Gastroesophageal sphincter (tissue), 4 donors: ENCODE data around the gene NR2C2. TPM values are rescaled to one million over a fixed set of nuclear protein-coding genes. Genes with fewer than 3 reads are reported as not detected.
A peak's percentile ranks its signal among the peaks of the same experiment; 100 is the strongest.

Experiments
- ATAC-seq: fragments of 150-250 bp; one replicate; pipeline ENCODE4 v1.9.1; 2016; ENCODE audit warnings: mild to moderate bottlenecking, moderate library complexity
- H3K27ac ChIP-seq, 4 donors: fragments of 200-600 bp; sonication (generic) in 3 of 4; 1 replicate in 3 of 4; 2 replicates in 1 of 4; pipeline ENCODE4 v1.5.1; 2016 to 2019
- H3K27me3 ChIP-seq: fragments of 200-600 bp; sonication (generic); one replicate; pipeline ENCODE4 v1.5.1; 2019
- H3K36me3 ChIP-seq, 2 donors: fragments of 200-600 bp; sonication (generic); one replicate each; pipeline ENCODE4 v1.5.1; 2019; ENCODE audit warnings: control low read depth in 1 of 2
- H3K4me1 ChIP-seq, 3 donors: fragments of 200-600 bp; sonication (generic); 1 replicate in 2 of 3; 2 replicates in 1 of 3; pipeline ENCODE4 v1.5.1; 2016 to 2019; ENCODE audit warnings: control low read depth in 2 of 3
- H3K4me3 ChIP-seq, 2 donors: fragments of 200-600 bp; sonication (generic); one replicate each; pipeline ENCODE4 v1.5.1; 2019; ENCODE audit warnings: mild to moderate bottlenecking in 1 of 2, moderate library complexity in 1 of 2
- H3K9me3 ChIP-seq, 3 donors: fragments of 200-600 bp; sonication (generic); one replicate each; pipeline ENCODE4 v1.5.1; 2017 to 2019; ENCODE audit warnings: control low read depth in 2 of 3
- CTCF ChIP-seq, 4 experiments: fragments of 200-600 bp in 2 of 4; fragments of 450-650 bp in 2 of 4; sonication (generic) in 1 of 4; IDR thresholded peaks; one replicate each; pipeline ENCODE4 v1.5.1; 2017 to 2019; ENCODE audit warnings: antibody characterized with exemption in 4 of 4, mild to moderate bottlenecking in 2 of 4, moderate library complexity in 2 of 4
- EP300 ChIP-seq: sonication (generic); formaldehyde crosslinking; IDR thresholded peaks from one replicate; pipeline ENCODE4 v1.6.1; 2017; ENCODE audit warnings: antibody characterized with exemption, mild to moderate bottlenecking
- POLR2A ChIP-seq, 2 donors: fragments of 450-650 bp; IDR thresholded peaks; one replicate each; pipeline ENCODE4 v1.6.1; 2017; ENCODE audit warnings: antibody characterized with exemption in 2 of 2, mild to moderate bottlenecking in 2 of 2, moderate library complexity in 1 of 2
- POLR2AphosphoS5 ChIP-seq: sonication (generic); formaldehyde crosslinking; IDR thresholded peaks from one replicate; pipeline ENCODE4 v1.6.1; 2017; ENCODE audit warnings: antibody characterized with exemption
- WGBS, 2 donors: methylation state at CpG; one replicate each; pipeline ENCODE4 v1.1.5; 2018; ENCODE audit warnings: low coverage in 1 of 2; 5-methylcytosine and 5-hydroxymethylcytosine counted together
- total RNA-seq, 4 donors: library from RNA; depleted of rRNA; stranded (reverse); fragments of >200 nt; gene quantifications; one replicate each; pipeline ENCODE4 v1.1.0, GENCODE V29; 2016

Gene NR2C2
- total RNA-seq, 4 donors from 2014 or later: 35.8 to 56.2 (median 40.7) TPM

GRCh38 chr3:15049584-15049983 lies 102.2 kb downstream of the NR2C2 start:
- peaks cover 0 to under 1% (median 0%) of the 10 kb centered on the region in 3 donors for H3K4me1 ChIP-seq
- ATAC-seq: no peak
- WGBS, 2 donors: 60 to 80% methylated on average over 1 of the region's 2 CpGs
- H3K9me3 ChIP-seq: no peaks in the 10 kb centered on the region
- TF ChIP-seq POLR2A (IDR thresholded peaks at IDR 0.05): no peak
- no peak for TF ChIP-seq POLR2AphosphoS5
- no peak for TF ChIP-seq CTCF (IDR thresholded peaks at IDR 0.05)
- no peak for TF ChIP-seq EP300
- no peaks in the 10 kb centered on the region for H3K27me3 ChIP-seq
- peaks cover 0 to 89% of the 10 kb centered on the region in 2 donors for H3K36me3 ChIP-seq
- no peak overlapping the region for H3K27ac ChIP-seq
- no peak overlapping the region for H3K4me3 ChIP-seq

GRCh38 chr3:15050405-15051092 lies 103.2 kb downstream of the NR2C2 start:
- Histone ChIP-seq H3K4me1 (no peaks in the 10 kb centered on the region), H3K9me3 (no peaks in the 10 kb centered on the region), H3K27ac (no peak overlapping the region), H3K36me3 (peaks cover 0 to 79% of the 10 kb centered on the region in 2 donors), H3K27me3 (no peaks in the 10 kb centered on the region), H3K4me3 (no peak overlapping the region)
- TF ChIP-seq CTCF (IDR thresholded peaks at IDR 0.05) (no peak), EP300 (no peak)
- no peak for ATAC-seq
- 80 to 86% methylated on average over 1 to 2 of the region's 3 CpGs for WGBS, 2 donors

- peak; percentile 25 for ATAC-seq
- no peak for TF ChIP-seq EP300
- peak in 2 of 4 experiments; percentile 28 to 47 for TF ChIP-seq CTCF (IDR thresholded peaks at IDR 0.05)
- no peak overlapping the region for H3K27ac ChIP-seq
- whole genome bisulfite sequencing, 2 donors: no CpG with 5 or more reads among the region's 1 CpG
- no peaks in the 10 kb centered on the region for H3K9me3 ChIP-seq
- H3K36me3 ChIP-seq: peaks cover 0 to 75% of the 10 kb centered on the region in 2 donors
- H3K4me3 ChIP-seq: no peak overlapping the region
- H3K4me1 ChIP-seq: no peaks in the 10 kb centered on the region
- no peaks in the 10 kb centered on the region for H3K27me3 ChIP-seq
These were observed 104.1 kb downstream of the NR2C2 start for GRCh38 chr3:15051531-15051930.

GRCh38 chr3:15052335-15053242 lies 105.2 kb downstream of the NR2C2 start:
- no peak for ATAC-seq
- TF ChIP-seq CTCF (IDR thresholded peaks at IDR 0.05) (no peak), POLR2A (IDR thresholded peaks at IDR 0.05) (no peak), EP300 (no peak), POLR2AphosphoS5 (no peak)
- Histone ChIP-seq H3K27ac (no peak overlapping the region), H3K27me3 (no peaks in the 10 kb centered on the region), H3K9me3 (no peaks in the 10 kb centered on the region), H3K36me3 (peaks cover 0 to 75% of the 10 kb centered on the region in 2 donors), H3K4me1 (no peaks in the 10 kb centered on the region), H3K4me3 (no peak overlapping the region)
- WGBS, 2 donors: 96% methylated on average over 5 of the region's 14 CpGs; no CpG with 5 or more reads in 1 of the 2 donors
